Measurements from ENCODE around the gene TBX10.
A peak's percentile ranks its signal among the peaks of the same experiment; 100 is the strongest.
"Not testable (repeated sequence)": the region's sequence is repeated elsewhere in the genome, so short reads cannot be mapped to it uniquely, and the experiment has no call there.

The TBX10 gene

GRCh38 chr11:67615728-67616430, 23.7 kb downstream of the TBX10 start:
- no peak for DNase-seq (ENCODE audit: low spot score)

GRCh38 chr11:67614730-67615714, 24.5 kb downstream of the TBX10 start:
- peak; percentile 38 for DNase-seq (ENCODE audit: low spot score)

GRCh38 chr11:67613960-67614715, 25.4 kb downstream of the TBX10 start:
- DNase-seq (ENCODE audit: low spot score), result peak; percentile 51

- DNase-seq (ENCODE audit: low spot score), result no peak
These were observed 26.1 kb downstream of the TBX10 start for GRCh38 chr11:67613313-67613959.

GRCh38 chr11:67612751-67613150, 26.8 kb downstream of the TBX10 start:
- DNase-seq (ENCODE audit: low spot score), result no peak

- DNase-seq (ENCODE audit: low spot score), result no peak
These were observed 27.6 kb downstream of the TBX10 start for GRCh38 chr11:67611704-67612587.

DNA sequence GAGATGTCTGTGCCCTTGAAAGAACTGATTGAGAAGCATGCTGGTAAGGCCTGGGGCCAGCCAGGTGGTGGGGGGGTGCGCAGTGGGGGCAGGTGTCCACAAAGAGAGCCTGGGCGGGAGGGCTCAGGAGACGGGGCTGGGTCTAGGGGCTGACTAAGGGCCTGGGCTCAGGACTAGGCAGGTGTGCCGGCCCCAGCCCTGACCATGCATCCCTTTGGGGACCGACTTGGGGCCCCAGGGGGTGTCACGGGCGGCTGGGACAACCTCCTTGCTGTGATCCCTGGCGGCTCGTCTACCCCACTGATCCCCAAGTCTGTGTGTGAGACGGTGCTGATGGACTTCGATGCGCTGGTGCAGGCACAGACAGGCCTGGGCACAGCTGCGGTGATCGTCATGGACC, 28.4 kb downstream of the TBX10 start:
- DNase-seq (ENCODE audit: low spot score), result no peak

DNA sequence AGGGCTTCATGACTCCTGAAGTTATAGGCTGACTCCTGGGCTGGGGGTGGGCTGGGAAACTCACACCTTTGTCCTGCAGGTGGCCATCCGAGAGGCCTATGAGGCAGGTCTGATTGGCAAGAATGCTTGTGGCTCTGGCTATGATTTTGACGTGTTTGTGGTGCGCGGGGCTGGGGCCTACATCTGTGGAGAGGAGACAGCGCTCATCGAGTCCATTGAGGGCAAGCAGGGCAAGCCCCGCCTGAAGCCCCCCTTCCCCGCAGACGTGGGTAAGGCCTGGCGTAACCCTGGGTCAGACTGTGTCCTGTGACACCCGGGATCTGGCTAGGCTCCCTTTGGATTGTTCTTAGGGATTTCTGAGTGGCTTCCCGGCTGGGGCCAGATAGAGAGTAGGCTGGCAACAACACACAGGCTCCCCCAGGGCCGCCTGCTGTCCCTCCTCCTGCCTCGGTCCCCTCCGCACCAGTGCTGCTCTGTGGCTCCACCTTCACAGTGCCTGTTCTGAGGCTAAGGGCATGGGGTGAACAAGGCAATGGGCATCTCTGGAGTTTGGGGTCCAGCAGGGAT, 29.2 kb downstream of the TBX10 start:
- DNase-seq (ENCODE audit: low spot score), result no peak

GRCh38 chr11:67609316-67609715, 30.2 kb downstream of the TBX10 start:
- no peak for DNase-seq (ENCODE audit: low spot score)

DNA sequence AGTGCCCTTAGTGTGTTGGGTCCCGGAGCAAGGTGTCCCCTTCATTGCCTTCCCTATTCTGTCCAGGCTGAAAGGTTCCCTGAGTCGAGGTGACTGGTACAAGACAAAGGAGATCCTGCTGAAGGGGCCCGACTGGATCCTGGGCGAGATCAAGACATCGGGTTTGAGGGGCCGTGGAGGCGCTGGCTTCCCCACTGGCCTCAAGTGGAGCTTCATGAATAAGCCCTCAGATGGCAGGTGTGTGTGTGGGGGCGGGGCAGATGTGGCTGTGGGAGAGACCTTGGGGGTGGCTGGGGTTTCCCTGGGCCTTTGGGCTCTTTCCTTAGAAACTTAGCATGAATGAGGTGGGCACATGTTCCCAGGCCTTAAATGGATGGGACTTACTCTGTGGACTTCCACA, 31.1 kb downstream of the TBX10 start:
- DNase-seq (ENCODE audit: low spot score), result no peak

GRCh38 chr11:67607507-67607906, 32.1 kb downstream of the TBX10 start:
- DNase-seq (ENCODE audit: low spot score), result no peak

- peak; percentile 94 for DNase-seq (ENCODE audit: low spot score)
These were observed 32.9 kb downstream of the TBX10 start, which contains the start of gene NDUFV1 for GRCh38 chr11:67606492-67607295. NDUFV1 (plus strand) TSS chr11:67606936; CDS start chr11:67607005, 69 bp downstream.

DNA sequence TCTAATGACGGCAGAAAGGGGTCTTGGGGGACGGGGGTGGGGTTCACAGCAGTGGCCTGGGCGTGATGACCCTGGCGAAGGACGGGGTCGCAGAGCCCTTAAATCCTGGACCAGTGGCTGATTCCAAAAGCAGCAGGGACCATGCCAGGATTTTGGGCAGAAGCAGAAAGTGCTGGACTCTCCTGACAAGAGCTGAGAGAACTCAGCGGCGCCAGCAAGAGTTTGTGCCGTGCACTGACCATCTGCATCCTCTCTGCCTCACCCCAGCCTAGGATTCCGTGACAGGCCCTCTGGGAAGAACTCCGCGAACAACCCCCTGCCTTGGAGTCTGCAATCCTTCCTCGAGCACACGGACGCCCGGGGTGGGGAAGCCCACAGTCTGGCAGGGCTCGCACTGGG, 33.5 kb downstream of the TBX10 start:
- DNase-seq (ENCODE audit: low spot score), result no peak

DNA sequence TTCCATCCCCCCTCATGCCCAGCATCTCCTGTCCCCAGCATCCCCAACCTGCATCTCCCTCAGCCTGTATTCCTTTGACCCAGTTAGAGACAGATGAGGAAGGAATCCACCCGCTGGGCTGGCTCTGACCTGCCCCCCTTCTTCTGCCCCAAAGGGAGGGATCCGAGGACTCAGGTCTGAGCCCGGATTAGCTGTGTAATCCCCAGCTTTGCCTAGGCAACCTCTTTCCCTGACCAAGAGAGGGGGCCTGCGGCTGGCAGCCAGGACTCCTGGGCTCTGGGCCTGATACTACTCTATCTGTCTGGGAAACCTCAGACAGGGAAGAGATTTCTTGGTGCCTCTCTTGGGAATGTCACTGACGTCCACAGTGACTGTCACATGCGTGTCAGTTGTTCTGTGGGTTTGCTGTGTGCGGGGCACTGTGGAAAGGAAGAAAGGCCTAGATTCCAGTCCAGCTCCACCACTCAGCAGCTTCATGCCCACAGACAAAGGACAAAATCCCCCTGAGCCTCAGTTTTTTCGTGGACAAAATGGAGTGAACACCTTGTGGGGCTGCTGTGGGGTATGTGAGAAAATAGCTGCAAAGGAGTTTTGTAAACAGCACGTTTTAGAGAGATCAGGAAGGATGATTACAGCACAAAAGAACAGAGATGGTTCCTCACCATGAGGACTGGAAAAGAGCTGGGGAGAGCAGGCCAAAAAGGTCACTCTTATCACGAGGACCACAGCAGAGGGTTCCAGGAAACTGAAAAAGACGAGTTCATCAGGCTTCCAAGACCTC, 34.1 kb downstream of the TBX10 start:
- no peak for DNase-seq (ENCODE audit: low spot score)

GRCh38 chr11:67604815-67605214, 34.7 kb downstream of the TBX10 start:
- no peak for DNase-seq (ENCODE audit: low spot score)

DNA sequence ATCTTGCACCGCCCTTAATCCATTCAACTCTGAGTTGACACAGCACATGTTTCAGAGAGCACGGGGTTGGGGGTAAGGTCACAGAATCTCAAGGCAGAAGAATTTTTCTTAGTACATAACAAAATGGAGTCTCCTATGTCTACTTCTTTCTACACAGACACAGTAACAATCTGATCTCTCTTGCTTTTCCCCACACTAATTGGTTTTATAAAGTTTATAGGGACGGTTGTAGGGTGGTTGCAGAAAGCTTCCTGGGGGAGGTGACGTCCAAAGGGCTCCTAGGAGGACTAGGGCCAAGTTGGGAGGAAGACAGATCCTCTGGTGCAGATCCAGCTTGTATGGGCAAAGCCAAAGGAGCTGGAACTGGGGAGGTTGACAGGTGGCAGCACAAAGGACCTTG, 35.4 kb downstream of the TBX10 start:
- DNase-seq (ENCODE audit: low spot score), result not testable (repeated sequence)

DNA sequence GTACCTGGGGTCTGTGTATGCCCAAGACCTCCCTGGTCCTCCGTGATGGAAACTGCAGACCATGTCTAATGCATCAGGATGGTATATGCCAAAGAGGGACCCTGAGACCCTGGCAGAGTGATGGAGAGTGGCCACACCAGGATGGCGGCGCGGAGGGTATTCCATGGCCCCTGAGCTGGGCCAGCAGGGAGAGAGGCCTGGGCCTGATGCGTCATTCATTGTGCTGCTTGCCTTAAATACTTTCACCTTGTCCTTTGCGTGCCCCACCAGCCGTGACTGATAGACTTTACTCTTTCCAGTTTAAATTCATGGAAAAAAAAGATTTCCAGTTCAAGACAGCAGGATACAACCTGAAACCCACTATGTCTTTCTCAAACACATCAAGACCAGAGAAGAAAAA, 38.5 kb downstream of the TBX10 start:
- no peak for DNase-seq (ENCODE audit: low spot score)

DNA sequence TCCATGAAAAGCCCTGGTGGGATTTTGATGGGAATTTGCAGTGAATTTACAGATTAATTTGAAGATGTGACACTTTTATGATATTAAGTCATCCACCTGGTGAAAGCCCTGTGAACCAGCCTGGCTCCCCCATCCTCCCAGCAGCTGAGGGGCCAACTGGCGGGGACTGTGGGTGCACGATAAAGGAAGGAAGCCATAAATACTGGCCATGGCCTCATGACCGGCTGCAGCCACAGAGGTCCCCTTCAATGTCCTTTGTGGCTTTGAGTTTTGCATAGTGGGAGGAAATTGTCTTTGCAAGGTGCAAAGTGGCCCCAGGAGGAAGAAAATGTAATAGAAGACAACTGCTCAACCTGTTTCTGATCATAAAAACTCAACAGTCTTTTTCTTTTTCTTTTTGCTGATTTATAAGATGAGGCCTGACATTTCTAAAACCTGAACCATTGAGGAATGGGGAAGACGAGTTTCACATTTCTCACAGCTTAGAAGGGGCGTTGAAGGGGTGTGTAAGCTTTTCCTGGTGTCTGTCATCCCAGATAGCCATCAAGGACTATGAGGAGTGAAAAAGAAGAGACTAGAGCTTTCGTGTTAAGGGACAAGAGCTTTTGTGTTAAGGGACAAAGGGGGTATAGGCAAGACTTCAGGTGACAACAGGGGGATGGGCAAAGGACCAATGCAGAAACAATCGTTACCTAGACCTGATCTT, 39.1 kb downstream of the TBX10 start:
- DNase-seq (ENCODE audit: low spot score), result no peak

Data from SW480 (cell line).